T-helper 9 cell (primary cell): Measurements from ENCODE around the gene RFC3.
"Not testable (repeated sequence)": the region's sequence is repeated elsewhere in the genome, so short reads cannot be mapped to it uniquely, and the experiment has no call there.

ENCODE experiments used
- DNase-seq: peaks from one replicate; pipeline ENCODE4 v3.0.0-alpha.2; 2020
- total RNA-seq, 2 donors: gene quantifications; one replicate each; lab custom pipeline; 2026; lab: John Stamatoyannopoulos, UW

Gene RFC3
- 5.6 to 9.2 reads per million in 2 donors for total RNA-seq

- DNase-seq, result peak; percentile 85
These were observed at the start of gene RFC3 for GRCh38 chr13:33817901-33818706. RFC3 (plus strand) TSS chr13:33818149; CDS start chr13:33818179, 30 bp downstream.

DNA sequence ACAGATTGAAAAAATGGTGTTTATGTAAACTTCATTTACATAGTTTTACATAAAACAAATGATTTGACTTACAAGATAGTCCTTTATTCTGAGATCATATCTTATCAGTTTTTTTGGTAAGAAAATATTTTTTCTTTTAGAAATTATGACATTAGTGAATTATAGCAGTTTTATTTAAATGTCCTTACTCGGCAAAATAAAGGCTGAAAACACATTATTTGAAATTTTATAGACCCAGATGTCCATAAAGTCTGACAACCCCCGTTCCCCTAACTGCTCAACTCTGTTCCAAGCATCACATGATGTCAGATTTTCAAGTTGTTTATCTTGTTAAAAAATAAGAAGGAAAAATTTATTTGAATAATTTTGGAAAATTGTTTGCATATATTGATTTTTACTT lies 46.7 kb upstream of the RFC3 start:
- no peak for DNase-seq

- DNase-seq, result no peak
These were observed 44.0 kb upstream of the RFC3 start for GRCh38 chr13:33773790-33774462.

- DNase-seq, result no peak
These were observed 42.4 kb upstream of the RFC3 start for GRCh38 chr13:33775339-33776108.

DNA sequence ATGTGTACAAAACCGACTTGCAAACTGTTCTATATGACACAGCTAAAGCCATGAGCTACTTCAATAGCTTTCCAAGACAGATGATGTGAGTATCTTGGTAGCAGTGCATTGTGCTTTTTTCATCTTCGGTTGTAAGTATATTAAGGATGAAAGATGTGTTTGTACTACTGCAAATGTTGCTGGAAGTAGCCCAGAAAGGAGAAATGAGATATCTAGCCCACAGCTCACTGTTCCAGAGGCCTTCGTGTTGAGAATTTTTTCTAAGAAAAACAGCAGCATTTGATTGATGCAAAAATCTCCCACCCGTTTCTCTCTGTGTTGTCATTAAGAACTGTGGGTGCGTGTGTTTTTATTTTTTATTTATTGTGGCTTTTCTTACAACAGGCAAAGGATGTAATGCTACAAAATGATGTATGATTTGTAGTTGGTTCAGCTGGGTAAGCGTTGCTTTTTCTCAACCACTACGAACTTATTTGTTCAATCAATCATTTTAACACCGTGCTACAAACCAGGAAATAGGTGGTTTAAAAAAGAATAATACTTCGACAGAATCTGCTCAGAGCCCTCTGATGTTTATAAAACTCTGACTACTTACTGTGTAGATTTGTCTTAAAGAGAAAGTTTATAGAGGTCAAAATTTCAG lies 41.6 kb upstream of the RFC3 start:
- DNase-seq, result no peak

- DNase-seq, result no peak
These were observed 35.3 kb upstream of the RFC3 start for GRCh38 chr13:33782631-33783030.

- DNase-seq, result not testable (repeated sequence)
These were observed 34.7 kb upstream of the RFC3 start for GRCh38 chr13:33783212-33783611.

DNA sequence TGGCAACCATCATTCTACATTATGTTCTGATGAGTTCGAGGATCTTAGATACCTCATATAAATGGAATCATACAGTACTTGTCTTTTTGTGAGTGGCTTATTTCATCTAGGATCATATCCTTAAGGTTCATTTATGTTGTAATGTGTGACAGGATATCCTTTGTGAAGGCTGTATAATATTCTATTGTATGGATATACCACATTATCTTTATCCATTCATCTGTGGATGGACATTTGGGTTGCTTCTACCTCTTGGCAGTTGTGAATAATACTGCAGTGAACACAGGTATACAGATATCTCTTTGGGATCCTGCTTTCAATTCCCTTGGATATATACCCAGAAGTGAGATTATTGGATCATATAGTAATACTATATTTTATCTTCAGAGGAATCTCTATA lies 33.2 kb upstream of the RFC3 start:
- no peak for DNase-seq

DNA sequence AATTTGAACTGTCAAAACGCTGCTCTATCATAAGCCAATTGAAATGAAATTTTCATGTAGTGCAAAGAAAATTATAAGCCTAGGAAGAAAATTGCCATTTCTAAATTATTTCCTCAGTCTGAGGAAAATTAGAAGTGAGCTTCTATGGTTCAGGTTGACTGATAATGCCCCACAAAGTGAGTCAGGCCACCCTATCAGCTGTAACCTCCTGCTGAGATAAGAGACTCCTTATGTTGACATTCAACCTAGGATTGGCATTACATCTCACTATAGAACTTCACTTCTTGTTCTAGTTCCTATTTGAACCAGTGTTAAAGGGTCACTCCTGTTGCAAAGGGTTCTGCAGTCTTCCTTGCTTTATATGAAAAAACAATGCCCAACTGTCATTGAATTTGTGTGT lies 32.6 kb upstream of the RFC3 start:
- DNase-seq, result no peak

- no peak for DNase-seq
These were observed 30.8 kb upstream of the RFC3 start for GRCh38 chr13:33787051-33787591.

DNA sequence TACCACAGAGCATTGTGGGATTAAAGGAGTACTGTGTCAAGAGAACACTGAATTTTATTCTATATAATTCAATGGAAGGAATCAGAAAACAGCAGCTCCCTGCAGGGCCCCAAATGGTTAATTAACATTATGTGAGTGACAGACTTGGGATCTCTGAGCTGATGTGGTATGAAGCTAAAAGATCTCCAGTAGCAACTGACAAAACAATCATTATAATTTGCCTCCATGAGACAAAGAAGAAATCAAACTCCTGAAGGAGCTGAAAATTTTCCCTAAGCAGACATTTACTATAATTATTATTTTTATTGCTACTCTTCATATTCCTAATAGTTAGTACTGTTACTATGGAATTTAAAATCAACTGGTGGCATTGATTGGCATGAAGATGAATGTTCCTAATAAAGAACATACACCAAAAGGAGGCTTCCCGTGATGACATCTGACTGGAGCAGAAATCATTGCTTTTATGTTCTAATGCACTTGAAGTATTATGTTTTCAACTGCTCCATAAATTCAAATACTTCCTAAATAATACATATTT lies 28.8 kb upstream of the RFC3 start:
- DNase-seq, result no peak

- DNase-seq, result no peak
These were observed 28.2 kb upstream of the RFC3 start for GRCh38 chr13:33789739-33790138.

- DNase-seq, result no peak
These were observed 24.2 kb upstream of the RFC3 start for GRCh38 chr13:33793726-33794125.

DNA sequence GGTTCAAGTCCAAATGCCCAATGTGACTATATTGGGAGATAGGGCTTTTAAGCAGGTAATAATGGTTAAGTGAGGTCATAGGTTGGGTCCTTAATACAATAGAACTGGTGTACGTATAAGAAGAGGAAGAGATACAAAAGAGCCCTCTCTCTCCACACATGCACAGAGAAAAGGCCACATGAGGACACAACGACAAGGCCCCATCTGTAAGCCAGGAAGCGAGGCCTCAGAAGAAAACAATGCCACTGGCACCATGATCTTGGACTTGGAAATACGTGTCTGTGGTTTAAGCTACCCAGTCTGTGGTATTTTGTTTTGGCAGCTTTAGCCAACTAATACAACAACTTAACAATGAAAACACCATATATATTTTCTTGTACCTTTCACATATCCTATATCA lies 23.4 kb upstream of the RFC3 start:
- DNase-seq, result no peak

DNA sequence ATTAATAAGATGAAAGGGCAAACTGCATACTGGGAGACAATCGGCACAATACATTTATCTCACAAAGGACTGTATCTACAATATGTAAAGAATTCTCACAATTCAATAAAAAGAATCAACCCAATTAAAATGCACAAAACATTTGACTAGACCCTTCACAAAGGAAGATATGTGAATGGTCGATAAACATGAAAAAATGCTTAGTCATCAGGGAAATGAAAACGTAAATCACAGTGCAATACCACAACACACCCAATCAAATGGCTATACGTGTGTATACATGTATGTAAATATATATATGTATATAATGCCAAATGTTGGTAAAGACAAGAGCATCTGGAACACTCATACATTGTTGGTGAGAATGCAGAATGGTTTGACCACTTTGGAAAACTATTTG lies 21.9 kb upstream of the RFC3 start:
- DNase-seq, result no peak

- no peak for DNase-seq
These were observed 20.3 kb upstream of the RFC3 start for GRCh38 chr13:33797622-33798021.

GRCh38 chr13:33798023-33798422 lies 19.9 kb upstream of the RFC3 start:
- DNase-seq, result no peak

DNA sequence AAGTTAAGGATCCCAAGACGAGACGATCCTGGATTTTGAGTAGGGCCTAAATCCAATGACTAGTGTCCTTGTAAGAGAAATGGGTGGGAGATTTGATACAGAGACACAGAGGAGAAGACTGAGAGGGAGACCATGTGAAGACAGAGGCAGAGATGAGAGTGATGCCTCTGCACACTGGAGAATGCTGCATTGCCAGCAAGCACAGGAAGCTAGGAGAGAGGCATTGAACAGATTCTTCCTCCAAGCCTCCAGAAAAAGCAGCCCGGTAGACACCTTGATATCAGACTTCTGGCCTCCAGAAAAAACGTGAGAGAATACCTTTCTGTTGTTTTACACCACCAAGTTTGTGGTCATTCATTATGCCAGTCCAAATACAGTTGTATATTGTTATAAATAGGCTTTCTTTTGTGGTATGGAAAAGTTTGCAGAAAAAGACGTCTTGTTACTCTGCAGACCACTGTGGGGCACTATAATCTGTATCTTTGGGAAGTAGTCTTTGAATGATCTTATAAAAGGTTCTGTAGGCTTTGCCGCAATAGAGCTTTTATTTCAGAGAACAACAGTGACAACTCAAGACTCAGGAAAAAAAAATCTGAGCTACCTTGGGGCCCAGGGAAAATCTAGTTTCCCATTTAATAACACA lies 17.9 kb upstream of the RFC3 start:
- DNase-seq, result no peak

GRCh38 chr13:33800646-33801186 lies 17.2 kb upstream of the RFC3 start:
- no peak for DNase-seq

- DNase-seq, result no peak
These were observed 11.3 kb upstream of the RFC3 start for GRCh38 chr13:33806470-33807248.

DNA sequence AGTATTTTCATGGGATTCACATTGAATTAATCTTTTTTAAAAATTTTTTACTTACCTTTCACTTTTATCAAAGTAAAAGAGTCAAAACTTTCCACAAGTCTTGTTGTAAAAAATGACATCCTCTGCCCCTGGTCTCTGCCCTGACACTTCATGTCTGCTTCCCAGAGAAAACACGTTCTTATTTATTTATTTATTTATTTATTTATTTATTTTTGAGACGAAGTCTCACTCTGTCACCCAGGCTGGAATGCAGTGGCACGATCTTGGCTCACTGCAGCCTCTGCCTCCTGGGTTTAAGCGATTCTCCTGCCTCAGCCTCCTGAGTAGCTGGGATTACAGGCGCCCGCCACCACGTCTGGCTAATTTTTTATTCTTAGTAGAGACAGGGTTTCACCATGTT lies 5.1 kb upstream of the RFC3 start:
- not testable (repeated sequence) for DNase-seq
